ENCODE measurements around the gene DNAH2.

GRCh38 chr17:7817643-7817964 is 100.1 kb downstream of the DNAH2 start:
- TF ChIP-seq CTCF (IDR thresholded peaks at IDR 0.05; ENCODE audit: extremely low read depth in 1 of 2, insufficient read depth in 1 of 2, low read depth in 1 of 2, low read length in 2 of 2) (no peak), POLR2AphosphoS5 (IDR thresholded peaks at IDR 0.05; ENCODE audit: insufficient read depth, low read depth, low read length) (no peak), JUN (IDR thresholded peaks at IDR 0.05; ENCODE audit: borderline replicate concordance, insufficient read depth, insufficient read length, low read depth) (no peak), EZH2 (IDR thresholded peaks at IDR 0.05; ENCODE audit: borderline replicate concordance, low read depth, low read length, severe bottlenecking) (no peak), POLR2A (IDR thresholded peaks at IDR 0.05; ENCODE audit: low read depth, low read length) (no peak), FOS (IDR thresholded peaks at IDR 0.05; ENCODE audit: borderline replicate concordance, insufficient read depth, low read length) (no peak)
